A673 (cell line): ENCODE results near the gene CASZ1.

Experiments used
- CTCF ChIP-seq: fragments of 300-800, 200-600 bp; sonication (generic); conservative IDR thresholded peaks from 2 replicates; pipeline ENCODE4 v1.5.1; 2017; ENCODE audit warnings: low read depth, mild to moderate bottlenecking, antibody characterized with exemption, low read length, moderate library complexity, mixed read lengths
- EZH2 ChIP-seq: fragments of 200-600 bp; sonication (generic); IDR thresholded peaks from 2 replicates; pipeline ENCODE4 v1.6.1; 2017; ENCODE audit warnings: borderline replicate concordance, low read depth, mild to moderate bottlenecking, mixed read lengths, antibody characterized with exemption, low read length; ENCODE audit not compliant: poor library complexity, severe bottlenecking

- TF ChIP-seq CTCF (no peak), EZH2 (no peak)
Observed at GRCh38 chr1:10631811-10632593, 164.4 kb downstream of the CASZ1 start.
